GM23248 (cell line): Measurements from ENCODE around the gene OLR1.

Experiments used
- EZH2 ChIP-seq: fragments of 200-600 bp; sonication (generic); IDR thresholded peaks from 2 replicates; pipeline ENCODE4 v1.6.1; 2018; ENCODE audit warnings: antibody characterized with exemption, mild to moderate bottlenecking; ENCODE audit not compliant: insufficient read depth, poor library complexity, severe bottlenecking
- EZH2phosphoT487 ChIP-seq: fragments of 200-600 bp; sonication (generic); IDR thresholded peaks from 2 replicates; pipeline ENCODE4 v1.6.1; 2018; ENCODE audit warnings: antibody characterized with exemption, moderate library complexity, mild to moderate bottlenecking, low read depth; ENCODE audit not compliant: insufficient read depth

DNA sequence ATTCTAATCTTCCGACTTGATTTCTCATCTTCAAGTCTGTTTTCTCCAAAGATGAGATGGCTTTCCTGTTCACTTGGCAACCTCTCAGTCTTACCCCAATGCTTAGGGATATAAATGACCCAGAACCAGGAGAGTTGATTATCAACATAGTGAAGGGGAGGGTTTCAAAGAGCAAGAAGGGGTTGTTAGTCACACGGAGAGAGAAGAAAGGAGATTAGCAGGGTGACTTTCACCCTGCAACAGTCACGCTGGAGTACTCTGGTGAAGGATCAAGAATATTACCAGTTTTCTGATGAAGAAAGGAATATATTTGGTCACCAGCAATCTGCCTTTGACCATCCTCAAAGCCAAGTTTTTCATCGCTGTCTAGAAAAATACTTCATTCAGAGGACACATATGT, 6.9 kb upstream of the OLR1 start, which contains the start of gene TMEM52B:
- TF ChIP-seq EZH2phosphoT487 (no peak), EZH2 (no peak)
